Aorta (tissue), 5 donors: ENCODE measurements around the gene STK26. TPM values are rescaled to one million over a fixed set of nuclear protein-coding genes. Genes with fewer than 3 reads are reported as not detected.
"Not testable (repeated sequence)": the region's sequence is repeated elsewhere in the genome, so short reads cannot be mapped to it uniquely, and the experiment has no call there.

Experiments
- ATAC-seq: fragments of 200-7000 bp; cut with Tn5 transposase; one replicate; pipeline ENCODE4 v1.9.1; 2022; ENCODE audit warnings: moderate library complexity; ENCODE audit not compliant: low FRiP score
- DNase-seq, 2 donors: peaks; one replicate each; pipeline ENCODE4 v3.0.0-alpha.2; 2020
- H3K27ac ChIP-seq, 2 donors: one replicate each; pipeline ENCODE4 v1.5.1; 2013; ENCODE audit warnings: low read length in 2 of 2, mild to moderate bottlenecking in 2 of 2, moderate library complexity in 2 of 2, control low read depth in 1 of 2, inconsistent platforms in 1 of 2, low read depth in 1 of 2
- H3K27me3 ChIP-seq, 2 donors: one replicate each; pipeline ENCODE4 v1.6.1; 2013; ENCODE audit warnings: control low read depth in 1 of 2, low read length in 1 of 2, mild to moderate bottlenecking in 1 of 2, moderate library complexity in 1 of 2; ENCODE audit not compliant: insufficient read depth in 2 of 2, control insufficient read depth in 1 of 2
- H3K36me3 ChIP-seq, 2 donors: one replicate each; pipeline ENCODE4 v1.6.1; 2013; ENCODE audit warnings: control low read depth in 1 of 2, low read length in 1 of 2, mild to moderate bottlenecking in 1 of 2; ENCODE audit not compliant: insufficient read depth in 2 of 2, control insufficient read depth in 1 of 2
- H3K4me1 ChIP-seq, 2 donors: one replicate each; pipeline ENCODE4 v1.6.1; 2013; ENCODE audit warnings: low read length in 2 of 2, control low read depth in 1 of 2, mild to moderate bottlenecking in 1 of 2, moderate library complexity in 1 of 2; ENCODE audit not compliant: insufficient read depth in 2 of 2, control insufficient read depth in 1 of 2
- H3K4me3 ChIP-seq, 2 donors: one replicate each; pipeline ENCODE4 v1.5.1; 2013; ENCODE audit warnings: low read length in 2 of 2, control low read depth in 1 of 2, mild to moderate bottlenecking in 1 of 2
- H3K9me3 ChIP-seq: one replicate; pipeline ENCODE4 v1.6.1; 2013; ENCODE audit warnings: mild to moderate bottlenecking, low read length; ENCODE audit not compliant: control insufficient read depth
- WGBS, 2 donors: extraction: QIAGEN DNeasy Blood & Tissue Kit; methylation state at CpG; one replicate each; pipeline ENCODE4 v1.1.7; 2013; 5-methylcytosine and 5-hydroxymethylcytosine counted together
- intact Hi-C, 2 donors: fragments of 100-400 bp; cut with DNase I; formaldehyde crosslinking; loops; one replicate each; pipeline versions ENCODE4 v1.14.2 to v1.15.0; 2022
- polyA plus RNA-seq, 2 donors: library from polyadenylated mRNA; stranded (reverse); fragments of 200-250 nt; gene quantifications; one replicate each; pipeline ENCODE4 v1.2.3, GENCODE V29; 2013
- total RNA-seq, 2 donors: library from RNA; stranded (reverse); fragmentation: NEBNext Ultra II Directional; extraction: Animal tissue kit (Norgen Biotek cat#: 25700); gene quantifications; one replicate each; pipeline ENCODE4 v1.2.1, GENCODE V29; 2021
- donor health status: healthy with polysubstance abuse.
- donor health status: Bipolar disorder and iron deficiency.
- donor health status: DM: no; HTN: no; CAD: no.
- donor health status: DM: no; HTN: no; CAD: no.
- donor health status: DM: yes; HTN: yes; CAD: no.

The STK26 gene
- total and polyA plus RNA-seq, 4 donors, result 1.0 to 10.5 (median 5.9) TPM

DNA sequence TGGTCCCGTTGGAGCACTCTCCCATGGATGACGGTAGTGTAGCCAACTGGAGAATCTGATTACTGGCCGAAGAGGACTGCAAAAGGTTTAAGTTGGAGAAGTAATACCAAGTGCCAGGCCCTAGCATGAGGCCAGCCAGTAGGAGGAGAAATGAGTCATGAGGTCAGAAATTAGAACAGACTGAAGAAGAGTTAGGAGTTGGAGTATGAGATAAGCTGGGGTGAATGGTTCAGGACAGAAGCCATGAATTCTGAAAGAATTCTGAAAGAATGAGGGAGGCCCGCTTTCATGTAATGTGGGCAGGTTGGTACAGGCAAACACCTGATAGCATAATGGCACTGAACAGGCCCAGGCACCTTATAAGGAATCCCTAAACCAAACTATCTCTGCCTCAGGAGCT lies 18.4 kb upstream of the STK26 start:
- Histone ChIP-seq H3K36me3 (no peaks in the 10 kb centered on the region), H3K4me3 (no peak overlapping the region), H3K4me1 (no peaks in the 10 kb centered on the region), H3K27ac (no peak overlapping the region), H3K27me3 (no peaks in the 10 kb centered on the region), H3K9me3 (no peaks in the 10 kb centered on the region)
- ATAC-seq (no peak), DNase-seq (no peak)
- 60 to 70% methylated on average over 4 of the region's 4 CpGs for WGBS, 2 donors
- intact Hi-C loops, result no loop called here

GRCh38 chrX:132009350-132009749 lies 13.8 kb upstream of the STK26 start:
- no peak for DNase-seq
- intact Hi-C loops, result no loop called here
- H3K9me3 ChIP-seq, result no peaks in the 10 kb centered on the region
- no peaks in the 10 kb centered on the region for H3K27me3 ChIP-seq
- no peaks in the 10 kb centered on the region for H3K36me3 ChIP-seq
- H3K4me3 ChIP-seq, result no peak overlapping the region
- no peak for ATAC-seq
- no peak overlapping the region for H3K27ac ChIP-seq
- no peaks in the 10 kb centered on the region for H3K4me1 ChIP-seq
- WGBS, 2 donors, result 73 to 77% methylated on average over 3 of the region's 3 CpGs

DNA sequence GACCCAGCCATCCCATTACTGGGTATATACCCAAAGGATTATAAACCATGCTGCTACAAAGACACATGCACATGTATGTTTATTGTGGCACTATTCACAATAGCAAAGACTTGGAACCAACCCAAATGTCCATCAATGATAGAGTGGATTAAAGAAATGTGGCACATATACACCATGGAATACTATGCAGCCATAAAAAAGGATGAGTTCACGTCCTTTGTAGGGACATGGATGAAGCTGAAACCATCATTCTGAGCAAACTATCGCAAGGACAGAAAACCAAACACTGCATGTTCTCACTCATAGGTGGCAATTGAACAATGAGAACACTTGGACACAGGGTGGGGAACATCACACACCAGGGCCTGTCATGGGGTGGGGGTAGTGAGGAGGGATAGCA lies 12.9 kb upstream of the STK26 start:
- H3K9me3 ChIP-seq, ATAC-seq, H3K4me1 ChIP-seq, H3K36me3 ChIP-seq, H3K27ac ChIP-seq, intact Hi-C loops, H3K4me3 ChIP-seq, DNase-seq, H3K27me3 ChIP-seq: not testable (repeated sequence)
- WGBS, 2 donors, result 82 to 93% methylated on average over 2 of the region's 2 CpGs

GRCh38 chrX:132015875-132016274 lies 7.2 kb upstream of the STK26 start:
- H3K27ac ChIP-seq, result no peak overlapping the region
- no peak for ATAC-seq
- DNase-seq, result no peak
- WGBS, 2 donors, result 66 to 69% methylated on average over 4 of the region's 4 CpGs
- H3K4me1 ChIP-seq, result no peaks in the 10 kb centered on the region
- no peaks in the 10 kb centered on the region for H3K9me3 ChIP-seq
- intact Hi-C loops, result no loop called here
- no peaks in the 10 kb centered on the region for H3K27me3 ChIP-seq
- H3K36me3 ChIP-seq, result no peaks in the 10 kb centered on the region
- H3K4me3 ChIP-seq, result no peak overlapping the region

GRCh38 chrX:132016628-132017430 lies 6.3 kb upstream of the STK26 start:
- 68 to 89% methylated on average over 2 of the region's 2 CpGs for WGBS, 2 donors
- ATAC-seq (no peak), DNase-seq (no peak)
- no peaks in the 10 kb centered on the region for H3K4me1 ChIP-seq
- no peaks in the 10 kb centered on the region for H3K9me3 ChIP-seq
- intact Hi-C loops, result no loop called here
- no peak overlapping the region for H3K27ac ChIP-seq
- no peaks in the 10 kb centered on the region for H3K27me3 ChIP-seq
- H3K36me3 ChIP-seq, result no peaks in the 10 kb centered on the region
- no peak overlapping the region for H3K4me3 ChIP-seq

DNA sequence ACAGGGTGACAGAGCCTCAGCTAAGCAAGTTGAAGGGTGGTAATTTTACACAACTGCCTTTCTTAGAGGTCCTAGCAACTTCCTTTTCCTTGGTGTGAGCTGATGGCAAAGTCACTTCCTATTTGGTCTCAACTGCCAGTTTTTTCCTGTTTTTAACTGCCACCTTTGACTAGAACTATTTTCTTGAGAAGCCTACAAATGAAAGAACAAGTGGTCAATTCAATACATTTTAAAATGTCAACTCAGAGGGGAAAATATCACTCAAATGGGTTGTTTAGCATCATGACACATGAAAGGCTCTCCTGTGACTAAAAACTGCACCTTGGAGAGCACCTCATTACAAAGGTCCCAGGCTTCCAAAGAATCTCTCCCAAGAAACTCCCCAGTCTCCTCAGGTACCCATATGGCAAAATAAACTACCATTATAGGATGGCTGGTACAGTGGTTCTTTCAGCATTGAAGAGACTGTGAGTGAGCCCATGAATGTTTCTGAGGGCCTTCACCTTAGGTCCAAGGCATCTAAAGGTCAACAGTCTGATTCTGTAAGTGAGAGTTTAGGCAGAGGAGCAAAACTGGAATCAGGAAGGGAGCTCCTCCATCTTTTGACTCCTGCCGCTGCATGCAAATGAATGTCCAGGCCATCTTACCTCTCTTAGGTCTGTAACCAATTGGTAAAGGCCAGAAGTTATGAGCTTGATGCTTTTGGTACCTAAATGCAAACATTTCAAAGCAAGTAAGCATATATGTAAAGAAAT lies 5.5 kb upstream of the STK26 start:
- 73 to 95% methylated on average over 1 of the region's 1 CpG for WGBS, 2 donors
- Histone ChIP-seq H3K36me3 (no peaks in the 10 kb centered on the region), H3K27ac (no peak overlapping the region), H3K9me3 (no peaks in the 10 kb centered on the region), H3K4me3 (no peak overlapping the region), H3K4me1 (no peaks in the 10 kb centered on the region), H3K27me3 (no peaks in the 10 kb centered on the region)
- intact Hi-C loops, result no loop called here
- DNase-seq (no peak), ATAC-seq (no peak)

DNA sequence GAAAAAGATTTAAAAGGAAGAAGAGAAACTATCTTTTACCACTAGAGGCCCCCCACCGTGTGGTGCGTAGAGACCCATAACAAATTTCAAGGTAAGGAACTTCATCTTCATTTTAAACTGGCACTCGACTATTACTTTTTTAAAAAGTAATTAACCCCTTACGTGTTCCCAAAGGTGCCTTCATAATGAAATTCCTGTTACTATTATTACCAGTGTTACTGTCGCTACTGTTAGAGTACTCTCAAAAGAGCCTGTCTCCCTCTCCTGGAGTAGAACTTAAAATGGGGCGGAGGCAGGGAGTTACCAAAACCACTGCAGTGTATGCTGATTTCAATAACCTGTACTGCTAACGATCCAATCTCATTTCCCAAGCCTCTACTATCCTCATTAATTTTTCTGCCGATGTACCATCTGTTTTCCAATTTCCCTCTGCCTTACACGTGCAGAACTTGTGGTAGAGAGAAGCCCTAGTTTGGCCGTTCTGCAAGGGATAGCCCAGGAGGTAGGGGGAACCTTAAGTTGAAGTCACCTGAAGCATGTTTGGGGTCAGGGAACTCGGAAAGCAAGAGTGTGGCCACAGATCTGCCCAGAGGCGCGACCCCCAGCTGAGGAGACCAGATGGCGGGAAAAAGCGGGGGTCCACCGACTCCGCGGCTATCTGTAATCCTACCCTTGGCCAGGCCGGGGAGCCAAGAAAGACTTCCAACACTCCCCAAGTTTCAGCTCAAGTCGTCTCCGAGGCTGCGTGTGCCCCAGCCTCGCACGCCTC lies 720 bp upstream of the STK26 start:
- no peaks in the 10 kb centered on the region for H3K9me3 ChIP-seq
- peaks cover 0 to 3% of the 10 kb centered on the region in 2 donors for H3K27me3 ChIP-seq
- H3K27ac ChIP-seq, result no peak overlapping the region
- H3K4me3 ChIP-seq, result peak overlapping the region in 1 of 2 donors; percentile 71
- DNase-seq, result no peak
- no peaks in the 10 kb centered on the region for H3K4me1 ChIP-seq
- no peak for ATAC-seq
- H3K36me3 ChIP-seq, result no peaks in the 10 kb centered on the region
- intact Hi-C loops, result loop anchor here in 1 of 2 donors (5.0 kb wide), 1 partner anchor 195 kb away; the partner anchor contains the start of gene RAP2C
- 15 to 40% methylated on average over 24 of the region's 24 CpGs for WGBS, 2 donors

- intact Hi-C loops, result loop anchor here in 1 of 2 donors (5.0 kb wide), 1 partner anchor 193 kb away; the partner anchor contains the start of gene RAP2C
- DNase-seq (peak; percentile 46 to 74), ATAC-seq (peak; percentile 47)
- H3K4me3 ChIP-seq, result peak overlapping the region; percentile 49 to 71
- no peaks in the 10 kb centered on the region for H3K4me1 ChIP-seq
- WGBS, 2 donors, result 2 to 15% methylated on average over 16 of the region's 16 CpGs
- H3K9me3 ChIP-seq, result no peaks in the 10 kb centered on the region
- peaks cover 0 to 3% of the 10 kb centered on the region in 2 donors for H3K27me3 ChIP-seq
- no peaks in the 10 kb centered on the region for H3K36me3 ChIP-seq
- no peak overlapping the region for H3K27ac ChIP-seq
These were observed 839 bp downstream of the STK26 start for GRCh38 chrX:132023896-132024386.
